Ishikawa (cell line): ENCODE results near the gene SMYD2.

Experiments
- TAF1 ChIP-seq: IDR thresholded peaks from 2 replicates; pipeline ENCODE4 v1.6.1; 2012; ENCODE audit warnings: low read depth, mild to moderate bottlenecking
- TCF12 ChIP-seq: IDR thresholded peaks from 2 replicates; pipeline ENCODE4 v1.6.1; 2012; ENCODE audit warnings: low read depth
- YY1 ChIP-seq: IDR thresholded peaks from 2 replicates; pipeline ENCODE4 v1.6.1; 2012; ENCODE audit warnings: low read depth
- TF ChIP-seq, protein P1 (sequence below): IDR thresholded peaks from 2 replicates; pipeline ENCODE4 v1.6.1; 2012; ENCODE audit warnings: low read depth, mild to moderate bottlenecking

GRCh38 chr1:214379236-214379970 lies 98.4 kb downstream of the SMYD2 start:
- TF ChIP-seq TAF1 = no peak
- no peak for TF ChIP-seq YY1
- TF ChIP-seq, protein P1, sequence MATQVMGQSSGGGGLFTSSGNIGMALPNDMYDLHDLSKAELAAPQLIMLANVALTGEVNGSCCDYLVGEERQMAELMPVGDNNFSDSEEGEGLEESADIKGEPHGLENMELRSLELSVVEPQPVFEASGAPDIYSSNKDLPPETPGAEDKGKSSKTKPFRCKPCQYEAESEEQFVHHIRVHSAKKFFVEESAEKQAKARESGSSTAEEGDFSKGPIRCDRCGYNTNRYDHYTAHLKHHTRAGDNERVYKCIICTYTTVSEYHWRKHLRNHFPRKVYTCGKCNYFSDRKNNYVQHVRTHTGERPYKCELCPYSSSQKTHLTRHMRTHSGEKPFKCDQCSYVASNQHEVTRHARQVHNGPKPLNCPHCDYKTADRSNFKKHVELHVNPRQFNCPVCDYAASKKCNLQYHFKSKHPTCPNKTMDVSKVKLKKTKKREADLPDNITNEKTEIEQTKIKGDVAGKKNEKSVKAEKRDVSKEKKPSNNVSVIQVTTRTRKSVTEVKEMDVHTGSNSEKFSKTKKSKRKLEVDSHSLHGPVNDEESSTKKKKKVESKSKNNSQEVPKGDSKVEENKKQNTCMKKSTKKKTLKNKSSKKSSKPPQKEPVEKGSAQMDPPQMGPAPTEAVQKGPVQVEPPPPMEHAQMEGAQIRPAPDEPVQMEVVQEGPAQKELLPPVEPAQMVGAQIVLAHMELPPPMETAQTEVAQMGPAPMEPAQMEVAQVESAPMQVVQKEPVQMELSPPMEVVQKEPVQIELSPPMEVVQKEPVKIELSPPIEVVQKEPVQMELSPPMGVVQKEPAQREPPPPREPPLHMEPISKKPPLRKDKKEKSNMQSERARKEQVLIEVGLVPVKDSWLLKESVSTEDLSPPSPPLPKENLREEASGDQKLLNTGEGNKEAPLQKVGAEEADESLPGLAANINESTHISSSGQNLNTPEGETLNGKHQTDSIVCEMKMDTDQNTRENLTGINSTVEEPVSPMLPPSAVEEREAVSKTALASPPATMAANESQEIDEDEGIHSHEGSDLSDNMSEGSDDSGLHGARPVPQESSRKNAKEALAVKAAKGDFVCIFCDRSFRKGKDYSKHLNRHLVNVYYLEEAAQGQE = no peak
- TF ChIP-seq TCF12 = no peak
